Activated CD8-positive, alpha-beta memory T cell treated with anti-CD3 and anti-CD28 coated beads for 1 hour (primary cell): Measurements from ENCODE around the gene GARIN5B.
"Not testable (repeated sequence)": the region's sequence is repeated elsewhere in the genome, so short reads cannot be mapped to it uniquely, and the experiment has no call there.

Experiments used
- DNase-seq, 2 donors: peaks; one replicate each; pipeline ENCODE4 v3.0.0-alpha.2; 2020; ENCODE audit warnings: low read depth in 1 of 2; ENCODE audit errors: extremely low read depth in 1 of 2

The GARIN5B gene

DNA sequence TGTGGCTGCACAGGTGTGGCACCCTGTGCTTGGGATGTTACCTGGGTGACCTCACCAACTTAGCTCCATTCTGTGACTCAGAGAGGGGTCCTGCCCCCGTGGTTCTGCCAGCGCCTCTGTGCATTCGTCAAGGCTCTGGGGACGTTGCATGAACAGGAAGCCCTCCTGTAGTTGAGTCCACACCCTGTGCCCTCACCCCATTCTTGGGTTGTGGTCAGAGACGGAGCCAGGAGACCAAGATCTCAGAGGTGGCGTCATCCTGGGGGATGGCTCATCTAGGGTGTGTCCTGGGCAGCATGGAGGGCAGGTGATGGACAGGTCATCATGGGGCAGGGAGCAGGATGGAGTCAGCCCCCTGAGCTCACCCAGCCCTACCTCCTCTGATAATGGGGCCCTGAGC is 11.0 kb downstream of the GARIN5B start:
- no peak for DNase-seq

DNA sequence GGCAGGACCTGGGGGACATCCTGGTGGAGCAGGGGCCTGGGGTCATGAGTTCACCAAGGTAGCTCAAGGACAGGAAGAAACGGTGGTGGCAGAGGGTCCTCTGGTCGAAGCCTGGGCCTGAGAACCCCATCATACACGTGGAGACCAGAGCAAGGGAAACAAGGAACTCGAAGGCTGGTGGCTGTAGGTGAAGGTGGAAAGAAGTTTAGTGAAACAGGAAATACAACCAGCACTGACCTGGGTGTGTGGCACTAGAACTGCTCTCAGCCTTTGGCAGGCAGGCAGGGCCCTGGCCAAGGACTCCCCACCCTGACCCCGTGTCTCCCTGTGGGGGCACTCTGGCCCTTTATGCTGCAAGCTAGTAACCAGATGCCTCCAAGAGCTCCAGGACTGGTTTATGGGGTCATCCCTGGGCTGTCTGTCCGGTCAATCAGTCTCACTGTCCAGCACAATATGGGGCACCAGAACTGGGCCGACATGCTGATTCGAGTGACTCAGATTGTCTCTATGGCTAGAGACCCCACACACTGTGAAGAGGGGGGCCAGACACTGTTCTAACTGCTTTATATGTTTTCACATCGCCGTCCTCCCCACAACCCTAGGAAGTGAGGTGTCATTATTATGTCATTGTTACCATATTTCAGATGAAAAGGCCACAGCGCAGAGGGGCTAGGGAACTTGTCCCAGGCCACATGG is 12.3 kb downstream of the GARIN5B start:
- no peak for DNase-seq

DNA sequence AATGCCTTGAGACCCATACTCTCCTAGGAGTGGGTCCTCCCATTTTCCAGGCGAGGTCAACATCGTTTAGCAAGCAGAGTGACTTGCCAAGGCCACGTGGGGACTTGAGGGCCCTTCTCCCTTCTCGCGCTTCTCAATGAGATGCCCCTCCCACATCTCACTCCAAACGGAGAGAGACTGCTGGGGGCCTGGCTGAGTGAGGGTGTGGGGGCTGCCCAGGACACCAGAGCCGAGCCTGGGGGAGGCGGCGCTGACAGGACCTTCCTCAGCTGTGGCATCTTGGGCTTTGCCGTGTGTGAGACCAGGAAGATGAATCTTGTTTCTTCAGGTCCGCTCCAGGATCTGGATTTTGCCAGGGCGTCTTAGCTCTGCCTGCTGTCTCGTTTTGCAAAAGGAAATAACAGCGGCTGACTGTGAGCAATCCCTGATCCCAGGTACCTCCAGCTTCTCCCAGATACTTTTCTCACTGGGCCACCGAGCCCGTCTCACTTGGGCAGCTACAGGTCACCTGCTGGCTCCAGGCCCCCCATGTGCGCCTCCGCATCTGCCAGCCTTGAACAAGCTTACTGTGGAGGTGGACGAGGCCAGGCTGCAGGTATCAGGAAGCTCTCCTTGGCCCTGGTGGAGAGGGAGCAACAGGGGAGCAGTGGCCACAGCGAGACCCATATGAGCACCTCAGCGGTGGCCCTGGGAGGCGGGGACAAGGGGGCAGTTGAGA is 14.6 kb downstream of the GARIN5B start:
- DNase-seq, result no peak

DNA sequence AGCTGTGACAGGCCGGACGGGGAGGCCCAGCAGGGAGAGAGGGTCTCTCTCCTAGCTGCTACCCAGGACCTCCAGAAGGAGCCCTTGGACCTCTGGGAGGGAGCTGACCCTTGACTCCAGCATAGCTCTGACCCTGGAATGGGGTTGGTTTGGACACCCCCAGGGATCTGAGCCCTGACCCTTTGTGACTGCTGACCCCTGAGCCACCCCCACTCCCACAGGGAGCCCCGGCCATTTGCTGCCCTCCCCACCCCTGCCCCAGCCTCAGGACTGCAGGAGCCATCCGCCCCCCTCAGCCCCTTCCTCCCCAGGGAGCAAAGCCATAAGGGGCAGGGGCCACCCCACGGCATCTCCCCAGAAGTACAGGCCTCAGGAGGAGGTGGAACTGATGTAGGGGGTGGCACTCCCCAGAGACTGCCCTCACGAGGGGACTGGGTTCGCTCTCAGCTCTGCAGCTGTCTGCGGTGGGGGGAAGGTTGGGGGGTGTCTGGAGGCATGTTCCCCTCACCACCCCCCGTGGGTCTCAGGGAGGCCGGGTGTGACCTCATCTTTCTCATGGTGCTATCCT is 15.5 kb downstream of the GARIN5B start:
- DNase-seq, result no peak

DNA sequence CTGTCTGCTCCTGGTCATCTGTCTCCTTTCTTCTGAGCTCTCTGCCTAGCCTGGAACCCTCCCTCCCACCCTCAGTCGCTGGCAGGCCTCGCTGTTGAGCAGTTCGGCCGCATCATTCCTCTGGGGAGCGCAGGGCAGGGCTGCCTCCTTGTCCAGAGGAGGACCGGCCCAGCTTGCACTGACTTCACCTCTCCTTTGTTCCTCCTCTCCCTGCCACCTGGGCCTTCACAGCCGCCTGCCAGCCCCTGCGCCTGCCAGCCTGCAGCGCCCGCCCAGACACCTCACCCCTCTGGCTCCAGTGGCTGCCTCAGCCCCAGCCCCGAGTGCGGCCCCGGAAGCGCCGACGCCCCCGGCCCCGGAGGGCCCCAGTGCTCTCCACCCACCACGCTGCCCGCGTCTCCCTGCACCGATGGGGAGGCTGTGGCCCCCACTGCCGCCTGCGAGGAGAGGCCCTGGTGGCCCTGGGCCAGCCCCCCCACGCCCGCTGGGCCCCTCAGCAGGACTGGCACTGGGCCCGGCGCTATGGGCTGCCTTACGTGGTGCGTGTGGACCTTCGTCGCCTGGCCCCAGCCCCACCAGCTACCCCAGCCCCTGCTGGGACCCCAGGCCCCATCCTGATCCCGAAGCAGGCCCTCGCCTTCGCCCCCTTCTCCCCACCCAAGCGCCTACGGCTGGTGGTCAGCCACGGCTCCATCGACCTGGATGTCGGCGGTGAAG is 16.2 kb downstream of the GARIN5B start:
- no peak for DNase-seq

DNA sequence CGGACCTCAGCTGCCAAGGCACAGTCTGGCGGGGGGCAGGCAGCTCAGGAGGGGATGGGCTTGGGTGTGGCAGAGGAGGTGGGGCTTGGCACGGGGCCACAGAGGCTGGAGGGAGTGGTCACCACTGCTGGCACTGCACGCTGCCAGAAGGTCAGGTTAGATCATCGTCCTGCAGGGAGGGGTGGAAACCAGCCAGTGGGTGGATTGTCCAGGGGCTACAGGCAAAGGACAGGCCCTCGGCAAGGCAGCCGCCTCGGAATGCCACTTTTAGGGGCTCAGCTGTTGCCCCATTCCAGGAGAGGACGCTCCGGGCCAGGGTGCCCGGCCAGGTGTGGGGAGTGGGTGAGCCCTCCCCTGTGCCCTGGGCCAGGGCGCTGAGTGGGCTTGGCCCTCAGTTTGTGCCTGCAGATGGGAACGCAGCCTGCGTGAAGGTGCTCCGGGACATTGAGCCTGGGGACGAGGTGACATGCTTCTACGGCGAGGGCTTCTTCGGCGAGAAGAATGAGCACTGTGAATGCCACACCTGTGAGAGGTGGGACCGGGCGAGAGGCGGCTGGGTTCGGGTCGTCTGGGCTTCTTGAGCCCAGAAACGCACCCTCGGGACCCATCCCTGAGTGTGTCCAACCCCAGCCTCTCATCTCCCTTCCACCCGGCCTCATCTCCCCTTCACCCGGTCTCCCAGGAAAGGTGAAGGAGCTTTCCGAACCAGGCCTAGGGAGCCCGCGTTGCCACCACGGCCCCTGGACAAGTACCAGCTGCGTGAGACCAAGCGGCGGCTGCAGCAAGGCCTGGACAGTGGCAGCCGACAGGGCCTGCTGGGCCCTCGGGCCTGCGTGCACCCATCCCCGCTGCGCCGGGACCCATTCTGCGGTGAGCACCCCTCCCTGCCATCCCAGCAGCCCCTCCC is 17.0 kb downstream of the GARIN5B start:
- no peak for DNase-seq

DNA sequence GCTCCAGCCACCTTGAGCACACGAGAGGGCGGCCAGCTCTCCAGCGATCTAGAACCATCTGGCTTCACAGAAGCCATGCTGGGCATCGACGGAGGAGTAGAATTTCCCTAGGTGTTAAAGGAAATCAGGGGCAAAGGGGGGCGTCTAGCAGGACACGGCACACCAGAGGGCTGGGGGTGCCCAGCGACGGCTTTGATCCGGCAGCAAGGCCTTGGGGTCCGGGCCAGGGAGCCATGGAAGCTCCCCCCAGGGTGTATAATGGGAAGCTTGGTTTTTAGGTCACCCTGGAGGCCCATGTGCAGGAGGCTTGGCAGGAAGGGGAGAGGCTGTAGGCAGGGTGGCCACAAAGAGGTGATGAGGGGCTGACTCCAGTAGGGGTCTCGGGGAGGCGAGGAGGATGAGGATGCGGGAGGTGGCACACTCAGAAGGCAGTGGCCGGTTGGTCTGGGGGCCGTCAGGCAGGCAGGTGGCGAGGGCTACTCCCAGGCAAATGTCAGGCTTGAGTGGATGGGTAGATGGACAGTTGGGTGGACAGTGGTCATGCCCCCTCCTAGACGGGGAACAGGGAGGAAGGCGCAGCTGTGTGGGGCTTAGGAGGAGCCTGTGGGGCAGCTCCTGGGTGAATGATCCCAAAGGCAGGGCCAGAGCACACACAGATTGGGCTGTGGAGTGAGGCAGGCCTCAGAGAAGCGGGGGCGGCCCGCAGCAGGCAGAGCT is 17.8 kb downstream of the GARIN5B start:
- DNase-seq, result no peak

DNA sequence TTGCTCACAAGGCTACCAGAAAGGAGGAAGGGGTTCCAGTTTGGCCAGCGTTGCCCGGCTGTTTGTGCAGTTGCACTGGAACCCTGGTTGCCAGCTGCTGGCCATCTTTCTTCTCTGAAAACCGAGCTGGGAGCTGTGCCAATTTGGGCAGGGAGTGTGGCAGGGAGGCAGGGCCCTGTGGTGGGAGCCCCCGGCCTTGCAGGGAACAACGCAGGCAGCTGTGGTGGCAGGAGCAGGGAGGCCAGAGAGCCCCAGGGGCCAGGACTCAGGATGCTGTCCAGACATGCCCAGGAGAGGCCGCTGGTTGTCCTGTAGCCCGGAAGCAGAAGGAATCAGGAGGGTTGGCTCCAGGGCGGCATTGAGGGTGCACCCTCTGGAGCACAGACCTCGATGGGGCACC is 18.6 kb downstream of the GARIN5B start:
- DNase-seq, result no peak

DNA sequence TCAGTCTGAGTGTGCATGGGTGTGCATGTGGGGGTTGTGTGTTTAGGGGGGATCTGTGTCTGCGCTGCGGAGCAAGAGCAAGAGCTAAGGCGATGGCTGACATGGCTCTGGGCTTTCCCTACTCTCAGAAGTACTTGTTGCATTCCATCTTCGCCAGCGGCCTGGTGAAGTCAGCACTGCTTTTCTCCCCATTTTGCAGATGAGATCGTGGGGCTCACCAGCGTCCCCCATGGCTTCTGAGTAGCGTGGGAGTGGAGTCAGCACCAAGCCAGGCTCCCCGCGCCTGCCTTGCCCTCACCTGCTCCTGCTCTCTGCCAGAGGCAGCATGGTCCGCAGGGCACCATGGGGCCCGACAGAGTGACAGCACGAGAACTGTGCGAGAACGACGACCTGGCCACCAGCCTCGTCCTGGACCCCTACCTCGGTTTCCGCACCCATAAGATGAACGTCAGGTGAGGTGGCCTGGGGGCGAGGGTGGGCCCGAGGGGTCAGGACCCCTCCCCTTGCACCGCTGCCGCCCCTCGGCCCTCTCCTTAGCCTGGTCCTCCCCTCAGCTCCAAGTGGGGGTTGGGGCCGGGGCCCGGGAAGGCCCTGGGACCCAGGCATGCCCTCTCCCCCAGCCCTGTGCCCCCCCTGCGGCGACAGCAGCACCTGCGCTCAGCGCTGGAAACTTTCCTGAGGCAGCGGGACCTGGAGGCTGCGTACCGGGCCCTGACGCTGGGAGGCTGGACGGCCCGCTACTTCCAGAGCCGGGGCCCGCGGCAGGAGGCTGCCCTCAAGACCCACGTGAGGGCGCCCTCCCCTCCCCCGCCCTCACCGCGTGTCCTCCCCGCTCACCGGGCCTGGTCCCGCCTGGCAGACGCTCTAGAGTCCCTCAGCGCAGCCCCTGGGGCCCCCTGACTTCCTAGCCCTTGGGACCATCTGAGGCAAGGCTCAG is 21.2 kb downstream of the GARIN5B start:
- DNase-seq, result no peak

DNA sequence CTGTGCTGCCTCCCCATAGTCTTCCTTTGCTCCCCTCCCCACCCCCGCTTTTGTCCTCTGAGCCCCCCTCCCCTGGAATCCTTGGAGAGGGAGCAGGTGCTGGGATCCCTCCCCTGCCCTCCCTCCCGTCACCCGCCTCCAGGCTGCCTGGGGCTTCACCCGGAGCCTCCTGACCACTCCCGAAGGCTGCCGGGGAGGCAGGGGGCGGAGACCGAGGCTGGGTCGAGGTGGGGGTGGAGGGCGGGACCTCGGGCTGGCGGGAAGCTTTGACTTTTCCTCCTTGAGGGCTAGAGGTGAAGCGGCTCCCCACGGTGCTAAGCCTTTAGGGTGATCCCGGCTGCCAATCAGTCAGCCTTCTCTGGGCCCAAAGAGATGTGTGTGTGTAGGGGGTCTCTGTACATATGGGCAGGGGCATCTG is 21.9 kb downstream of the GARIN5B start:
- peak in 1 of 2 donors; percentile 19 for DNase-seq

DNA sequence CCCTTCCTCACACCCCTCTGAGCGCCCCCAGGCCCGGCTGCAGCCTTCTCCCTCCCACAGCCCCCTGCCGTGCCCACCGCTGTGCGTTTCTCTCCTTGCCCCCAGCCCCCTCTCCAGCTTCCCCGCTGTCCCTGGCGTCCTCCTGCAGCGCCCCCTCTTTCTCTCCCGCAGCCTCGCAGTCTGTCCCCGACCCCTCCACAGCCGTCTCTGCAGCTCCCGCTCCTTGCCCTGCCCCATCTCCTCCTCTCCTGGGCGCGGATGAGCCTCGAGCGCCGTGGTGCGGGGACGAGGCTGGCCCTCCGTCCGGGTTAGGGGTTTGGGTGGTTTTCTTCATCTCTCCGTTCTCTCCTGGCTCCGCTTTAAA is 22.3 kb downstream of the GARIN5B start:
- no peak for DNase-seq

DNA sequence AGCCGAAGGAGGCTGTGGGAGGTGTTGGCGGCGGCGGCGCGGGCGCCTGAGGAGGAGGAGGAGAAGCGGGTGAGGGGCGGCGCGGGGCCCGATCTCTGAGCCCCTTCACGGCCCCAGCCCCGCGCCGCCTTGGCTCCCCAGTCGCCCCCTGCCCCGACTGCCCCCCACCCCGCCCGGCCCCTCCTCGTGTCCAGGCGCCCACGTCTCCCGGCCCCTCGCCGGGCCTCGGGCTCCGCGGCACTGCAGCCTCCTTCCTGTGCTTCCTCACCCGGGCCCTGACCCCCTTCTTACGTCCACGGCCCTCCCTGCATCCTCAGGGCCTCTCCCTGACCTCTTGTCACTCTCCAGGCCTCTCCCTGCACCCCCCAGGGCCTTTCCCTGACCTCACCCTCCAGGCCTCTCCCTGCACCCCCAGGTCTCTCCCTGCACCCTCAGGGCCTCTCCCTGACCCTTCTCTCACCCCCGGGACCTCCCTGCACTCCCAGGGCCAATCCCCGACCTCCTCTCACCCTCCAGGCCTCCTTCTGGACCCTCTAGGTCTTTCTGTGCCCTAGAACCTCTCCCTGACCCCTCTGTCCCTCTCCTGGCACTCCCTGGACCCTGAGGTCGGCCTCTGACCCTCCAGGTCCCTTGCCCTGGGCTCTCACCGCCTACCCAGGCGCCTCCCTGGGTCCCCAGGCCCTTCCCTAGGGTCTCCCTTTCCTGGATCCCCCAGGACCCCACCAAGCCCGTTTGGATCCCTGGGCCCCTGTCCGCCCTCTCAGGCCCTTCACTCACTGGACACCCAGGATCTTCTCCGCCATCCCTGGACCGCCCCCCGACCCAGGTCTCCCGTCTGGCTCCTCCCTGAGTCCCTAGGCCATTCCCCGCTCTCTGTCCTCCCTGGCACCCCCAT is 22.9 kb downstream of the GARIN5B start:
- DNase-seq, result no peak

DNA sequence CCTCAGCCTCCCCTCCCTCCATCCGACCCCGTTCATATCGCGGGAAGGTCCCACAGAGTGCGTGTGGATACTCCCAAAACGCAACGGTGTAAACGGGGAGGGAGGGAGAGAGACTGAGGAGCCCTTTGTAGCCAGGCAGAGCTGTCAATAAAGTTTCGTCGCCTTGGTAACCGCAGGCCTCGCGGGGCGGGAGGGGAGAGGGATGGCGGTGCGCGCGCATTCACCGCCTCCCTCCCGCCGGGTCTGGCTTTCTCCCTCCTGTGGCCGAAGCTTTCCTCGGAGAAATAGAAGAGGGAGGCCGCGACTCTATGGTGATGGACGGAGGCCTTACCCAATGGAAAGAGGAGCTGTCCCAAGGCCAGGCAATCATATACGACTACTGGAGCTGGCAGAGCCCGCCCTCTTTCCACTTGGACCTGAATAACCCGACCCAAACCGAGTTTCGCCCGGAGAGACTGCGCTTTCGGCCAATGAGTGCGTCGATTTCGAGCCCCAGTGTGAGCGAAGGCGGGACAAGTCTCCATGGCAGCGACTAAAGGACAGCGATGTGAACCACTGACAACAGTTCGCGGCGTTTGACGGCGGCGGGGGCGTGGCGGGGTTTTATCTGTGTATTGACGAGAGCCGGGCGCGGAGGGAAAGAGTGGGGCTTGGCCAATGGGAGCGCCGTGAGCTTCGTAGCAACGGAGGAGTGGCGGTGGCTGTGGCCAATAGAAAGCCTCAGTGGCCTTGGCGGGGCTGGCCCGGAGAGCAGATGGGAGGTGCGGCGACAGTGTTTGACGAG is 23.8 kb downstream of the GARIN5B start, which contains the start of gene KMT5C:
KMT5C (plus strand) TSS at position 772 of the 784 bp plus-strand sequence. CDS start 2,061 bp downstream, outside the sequence.
- DNase-seq, result peak; percentile 100

DNA sequence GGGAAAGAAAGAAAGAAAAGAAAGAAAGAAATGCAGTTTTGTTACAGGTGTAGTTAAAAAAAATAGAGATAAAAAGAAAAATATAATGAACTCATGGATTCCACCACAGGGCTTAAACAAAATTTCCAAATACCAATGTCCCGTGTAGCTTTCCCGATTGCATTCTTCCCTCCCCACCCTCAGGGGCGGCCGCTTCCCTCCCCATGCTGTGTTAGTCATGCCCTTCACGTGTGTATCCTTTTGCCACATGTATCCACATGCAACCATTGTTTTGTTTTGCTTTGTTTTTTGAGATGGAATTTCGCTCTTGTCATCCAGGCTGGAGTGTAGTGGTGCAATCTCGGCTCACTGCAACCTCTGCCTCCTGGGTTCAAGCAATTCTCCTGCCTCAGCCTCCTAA is 27.0 kb downstream of the GARIN5B start:
- DNase-seq, result no peak

DNA sequence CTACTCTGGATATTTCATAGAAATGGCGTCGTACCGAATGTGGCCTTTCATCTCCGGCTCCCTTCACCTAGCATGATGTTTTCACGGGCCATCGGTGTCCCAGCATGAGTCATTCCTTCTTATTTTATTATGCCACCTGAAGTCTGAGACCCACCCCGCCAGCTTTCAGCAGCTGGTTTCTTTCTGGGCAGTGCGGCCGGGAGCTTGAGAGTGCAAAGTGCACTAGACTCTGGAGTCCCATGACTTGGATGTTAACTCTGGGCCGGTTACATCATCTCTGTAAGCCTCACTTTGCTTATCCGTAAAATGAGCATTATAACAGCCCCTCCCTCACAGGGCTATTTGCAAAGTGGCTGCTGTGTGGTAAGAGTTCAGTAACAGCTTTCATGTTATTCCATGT is 29.2 kb downstream of the GARIN5B start:
- DNase-seq, result no peak

DNA sequence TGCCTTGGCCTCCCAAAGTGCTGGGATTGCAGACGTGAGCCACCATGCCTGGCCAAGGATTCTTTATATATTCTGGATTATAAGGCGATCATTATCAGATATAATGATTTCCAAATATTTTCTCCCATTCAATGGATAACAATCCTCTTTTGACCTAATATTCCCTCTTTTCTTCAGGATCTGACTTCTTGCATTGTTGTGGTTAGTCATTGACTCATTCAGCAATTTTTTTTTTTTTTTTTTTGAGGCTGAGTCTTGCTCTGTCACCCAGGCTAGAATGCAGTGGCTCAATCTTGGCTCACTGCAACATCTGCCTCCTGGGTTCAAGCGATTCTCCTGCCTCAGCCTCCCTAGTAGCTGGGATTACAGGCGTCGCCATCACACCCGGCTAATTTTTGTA is 33.3 kb downstream of the GARIN5B start:
- DNase-seq, result not testable (repeated sequence)

DNA sequence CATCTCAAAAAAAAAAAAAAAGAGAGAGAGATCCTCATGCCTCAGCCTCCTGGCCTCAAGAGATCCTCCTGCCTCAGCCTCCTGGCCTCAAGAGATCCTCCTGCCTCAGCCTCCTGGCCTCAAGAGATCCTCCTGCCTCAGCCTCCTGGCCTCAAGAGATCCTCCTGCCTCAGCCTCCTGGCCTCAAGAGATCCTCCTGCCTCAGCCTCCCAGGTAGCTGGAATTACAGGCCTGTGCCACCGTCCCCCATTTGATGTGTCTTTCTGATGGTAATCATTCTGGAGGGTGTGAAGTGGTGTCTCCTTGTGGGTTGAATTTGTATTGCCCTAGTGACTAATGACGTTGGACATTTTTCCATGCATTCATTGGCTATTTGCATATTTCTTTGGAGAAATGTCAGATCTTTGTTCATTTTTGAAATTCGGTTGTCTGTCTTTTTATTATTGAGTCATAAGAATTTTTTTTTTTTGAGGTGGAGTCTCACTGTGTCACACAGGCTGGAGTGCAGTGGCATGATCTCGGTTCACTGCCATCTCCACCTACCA is 34.2 kb downstream of the GARIN5B start:
- DNase-seq, result not testable (repeated sequence)
